ENCODE results near the gene DMPK.
"Not testable (repeated sequence)": the region's sequence is repeated elsewhere in the genome, so short reads cannot be mapped to it uniquely, and the experiment has no call there.

Gene DMPK

GRCh38 chr19:45814851-45815480, 32.7 kb upstream of the DMPK start, which contains the start of gene RSPH6A:
RSPH6A (minus strand) TSS chr19:45815308; CDS start chr19:45815176, 132 bp downstream.
- no peak for DNase-seq

GRCh38 chr19:45814166-45814780, 32.0 kb upstream of the DMPK start:
- no peak for DNase-seq

GRCh38 chr19:45812297-45812696, 30.0 kb upstream of the DMPK start:
- DNase-seq, result no peak

GRCh38 chr19:45809643-45810159, 27.4 kb upstream of the DMPK start:
- DNase-seq, result no peak

- DNase-seq, result no peak
Observed at GRCh38 chr19:45805719-45806118, 23.4 kb upstream of the DMPK start.

GRCh38 chr19:45804959-45805230, 22.6 kb upstream of the DMPK start:
- no peak for DNase-seq

- no peak for DNase-seq
Observed at GRCh38 chr19:45804140-45804958, 22.1 kb upstream of the DMPK start.

- no peak for DNase-seq
Observed at GRCh38 chr19:45801603-45802175, 19.4 kb upstream of the DMPK start.

- no peak for DNase-seq
Observed at GRCh38 chr19:45800070-45800553, 17.8 kb upstream of the DMPK start.

GRCh38 chr19:45799541-45799940, 17.3 kb upstream of the DMPK start:
- not testable (repeated sequence) for DNase-seq

- peak; percentile 64 to 72 for DNase-seq
Observed at GRCh38 chr19:45798995-45799517, 16.8 kb upstream of the DMPK start.

GRCh38 chr19:45794627-45795026, 12.3 kb upstream of the DMPK start:
- DNase-seq, result no peak

- DNase-seq, result no peak
Observed at GRCh38 chr19:45793876-45794275, 11.6 kb upstream of the DMPK start.

- no peak for DNase-seq
Observed at GRCh38 chr19:45793178-45793564, 10.9 kb upstream of the DMPK start.

GRCh38 chr19:45792470-45793177, 10.3 kb upstream of the DMPK start, which contains the start of gene DMWD:
DMWD (minus strand) TSS chr19:45792845; CDS start chr19:45792756, 89 bp downstream.
- peak; percentile 100 for DNase-seq

GRCh38 chr19:45791744-45792469, 9.6 kb upstream of the DMPK start:
- peak; percentile 28 to 47 for DNase-seq

GRCh38 chr19:45790942-45791341, 8.7 kb upstream of the DMPK start:
- DNase-seq, result peak in 1 of 2 experiments; percentile 33

- no peak for DNase-seq
Observed at GRCh38 chr19:45789035-45789786, 6.9 kb upstream of the DMPK start.

- no peak for DNase-seq
Observed at GRCh38 chr19:45786533-45786894, 4.2 kb upstream of the DMPK start.

- no peak for DNase-seq
Observed at GRCh38 chr19:45785781-45786532, 3.7 kb upstream of the DMPK start.
